EL (cell line): ENCODE results near the gene TMEM259.

Experiments used
- DNase-seq: peaks from one replicate; pipeline ENCODE4 v3.0.0-alpha.2; 2016

The TMEM259 gene

DNA sequence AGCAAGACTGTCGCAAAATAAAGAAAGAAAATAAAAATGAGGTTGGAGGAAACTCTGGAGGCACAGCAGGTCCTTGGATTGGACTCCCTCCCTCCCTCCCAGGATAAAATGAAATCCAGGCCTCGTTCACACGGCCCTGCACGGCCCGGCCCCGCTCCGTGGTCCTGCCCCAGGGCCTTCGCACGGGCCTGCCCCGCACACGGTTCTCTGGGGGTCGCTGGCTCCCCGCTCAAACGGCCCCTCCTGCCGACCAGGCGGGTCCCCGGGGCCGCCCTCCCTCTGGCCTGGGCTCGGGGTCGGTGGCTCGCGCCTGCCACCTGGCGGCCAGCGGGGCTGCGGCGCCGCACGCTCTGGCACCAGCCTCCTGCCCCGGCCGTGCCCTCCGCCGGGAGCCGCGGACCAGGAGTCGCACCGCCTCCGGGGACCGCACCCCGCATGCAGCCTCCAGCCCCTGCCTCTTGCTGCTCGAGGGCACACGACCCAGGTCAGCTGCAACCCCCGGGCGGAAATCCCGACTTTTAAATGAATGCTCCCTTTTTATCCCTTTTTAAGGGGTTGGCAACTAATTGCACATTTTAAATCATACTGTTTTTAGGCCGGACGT, 38.3 kb downstream of the TMEM259 start:
- peak; percentile 62 for DNase-seq

GRCh38 chr19:980133-980998, 40.6 kb downstream of the TMEM259 start:
- DNase-seq: peak; percentile 34

DNA sequence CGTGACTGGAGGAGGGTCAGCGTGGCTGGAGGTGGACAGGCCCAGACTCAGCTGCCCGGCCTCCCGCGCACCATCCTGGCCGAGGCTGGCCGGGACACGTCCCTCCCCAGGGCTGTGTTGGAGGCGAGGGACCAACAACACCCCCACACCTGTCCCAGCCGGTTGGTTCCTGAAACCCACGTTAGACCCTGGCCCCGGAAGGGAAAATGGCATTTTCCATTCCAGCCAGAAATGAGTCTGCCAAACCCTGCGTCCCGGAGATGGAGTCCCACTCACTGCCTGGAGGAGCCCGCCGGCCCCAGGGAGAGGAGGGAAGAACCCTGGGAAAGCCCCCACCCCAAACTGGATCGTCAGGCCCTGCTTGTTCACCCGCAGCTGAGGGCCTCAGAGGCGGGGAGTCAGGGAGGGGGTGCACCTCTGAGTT, 41.6 kb downstream of the TMEM259 start:
- no peak for DNase-seq

- no peak for DNase-seq
These were observed 43.9 kb downstream of the TMEM259 start for GRCh38 chr19:977058-977464.

DNA sequence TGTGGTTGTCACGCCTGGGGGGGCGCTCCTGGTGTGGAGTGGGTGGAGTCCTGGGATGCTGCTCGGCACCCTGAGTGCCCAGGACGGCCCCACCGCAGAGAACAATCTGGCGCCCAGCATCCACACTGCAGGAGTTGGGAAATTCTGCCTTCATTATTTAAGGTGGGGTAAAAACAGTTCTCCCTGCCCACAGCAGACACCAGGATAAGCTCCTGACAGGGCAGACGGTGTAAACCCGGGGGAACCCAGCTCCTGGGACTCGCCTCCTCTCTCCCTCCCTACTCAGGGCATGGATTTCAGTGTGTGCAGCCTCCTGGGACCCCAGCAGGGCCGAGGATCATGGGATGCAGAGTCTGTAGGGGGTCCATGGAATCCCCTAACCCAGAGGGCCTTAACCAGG, 44.4 kb downstream of the TMEM259 start:
- no peak for DNase-seq

DNA sequence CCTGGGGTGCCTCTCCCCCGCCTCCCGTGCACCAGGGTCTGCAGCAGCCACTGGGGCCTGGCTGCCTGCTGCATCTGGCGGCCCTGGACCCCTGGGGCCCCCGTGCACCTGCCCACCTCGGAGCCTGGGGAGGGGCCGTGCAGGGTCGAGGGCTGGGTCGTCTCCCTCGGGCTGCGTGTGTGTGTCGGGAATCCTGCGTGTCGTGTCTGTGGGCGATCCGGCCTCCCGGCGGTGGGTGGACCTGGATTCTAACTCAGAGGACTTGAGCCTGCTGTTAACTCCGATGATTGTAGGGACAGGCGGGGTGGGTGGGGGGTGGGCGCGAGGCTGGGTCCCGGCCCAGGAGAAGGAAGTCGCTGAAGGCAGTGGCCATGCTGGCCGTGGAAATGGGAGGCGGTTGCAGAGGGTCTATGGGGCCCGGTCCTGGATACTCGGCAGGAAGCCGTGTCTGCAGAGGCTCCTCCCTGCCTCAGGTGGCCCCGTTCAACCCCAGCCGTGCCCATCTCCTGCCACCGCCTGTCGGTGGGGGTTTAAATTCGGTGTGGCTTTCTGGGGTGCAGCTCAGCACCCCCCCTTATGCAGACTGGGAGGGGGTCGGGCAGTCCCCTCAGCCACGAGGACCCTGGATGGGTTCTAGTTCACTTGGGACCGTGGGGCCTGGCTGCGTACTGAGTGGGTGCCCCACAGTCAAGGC, 46.2 kb downstream of the TMEM259 start:
- DNase-seq: no peak

DNA sequence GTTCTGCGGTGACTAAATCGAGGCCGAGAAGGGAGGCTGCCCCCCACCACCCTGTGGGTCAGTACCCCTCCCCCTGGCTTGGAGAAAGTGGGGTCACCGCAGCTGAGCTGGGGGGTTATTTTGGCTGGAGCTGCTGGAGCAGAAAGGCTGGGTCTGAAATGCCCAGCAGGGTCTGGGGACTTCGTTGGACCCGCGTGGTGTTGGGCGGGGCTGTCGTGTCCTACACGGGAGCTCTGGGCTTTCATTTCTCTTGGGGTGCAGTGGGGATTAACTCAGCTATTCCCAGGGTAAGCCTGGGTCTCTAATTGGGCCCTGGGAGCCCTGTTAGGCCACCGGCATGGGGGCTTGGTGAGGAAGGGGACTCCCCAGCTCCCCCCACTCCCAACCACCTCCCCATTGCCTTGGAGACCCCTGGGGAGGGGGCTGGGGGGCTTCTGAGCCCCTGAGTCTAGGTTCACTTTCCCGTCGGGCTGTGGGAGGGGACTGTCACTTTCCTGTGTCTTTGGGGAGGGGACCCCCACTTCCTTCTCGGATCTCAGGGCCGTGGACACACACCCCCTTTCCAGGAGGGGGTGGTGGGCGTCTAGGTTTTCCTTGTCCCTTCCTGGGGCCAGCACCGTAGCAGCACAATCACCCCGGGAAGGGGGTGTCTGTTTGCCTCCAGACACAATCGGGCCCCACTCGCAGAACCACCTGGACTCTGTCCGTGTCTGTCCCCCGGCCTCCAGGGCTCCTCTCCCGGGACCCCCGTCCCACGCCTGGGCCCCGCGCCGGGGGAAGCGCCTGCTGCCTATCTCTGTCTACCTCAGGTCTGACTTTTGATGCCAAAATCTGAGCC, 47.0 kb downstream of the TMEM259 start:
- DNase-seq: no peak

- DNase-seq: no peak
These were observed 48.6 kb downstream of the TMEM259 start for GRCh38 chr19:972281-972680.

DNA sequence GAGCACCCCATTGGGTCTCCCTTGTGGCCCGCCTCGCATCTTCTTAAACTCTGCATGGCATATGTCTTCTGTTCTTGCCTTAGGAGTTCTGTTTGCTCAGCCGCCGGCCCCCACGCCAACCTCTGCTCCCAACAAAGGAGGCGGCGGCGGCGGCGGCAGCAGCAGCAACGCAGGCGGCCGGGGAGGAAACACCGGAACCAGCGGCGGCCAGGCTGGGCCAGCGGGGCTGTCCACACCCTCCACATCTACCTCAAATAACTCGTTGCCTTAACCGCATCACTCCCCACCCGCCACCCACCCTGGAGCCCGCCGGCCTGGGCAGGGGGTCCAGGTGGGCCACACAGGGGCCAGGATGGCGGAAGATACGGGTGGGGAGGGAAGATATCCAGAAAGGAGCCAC, 49.1 kb downstream of the TMEM259 start:
- no peak for DNase-seq

DNA sequence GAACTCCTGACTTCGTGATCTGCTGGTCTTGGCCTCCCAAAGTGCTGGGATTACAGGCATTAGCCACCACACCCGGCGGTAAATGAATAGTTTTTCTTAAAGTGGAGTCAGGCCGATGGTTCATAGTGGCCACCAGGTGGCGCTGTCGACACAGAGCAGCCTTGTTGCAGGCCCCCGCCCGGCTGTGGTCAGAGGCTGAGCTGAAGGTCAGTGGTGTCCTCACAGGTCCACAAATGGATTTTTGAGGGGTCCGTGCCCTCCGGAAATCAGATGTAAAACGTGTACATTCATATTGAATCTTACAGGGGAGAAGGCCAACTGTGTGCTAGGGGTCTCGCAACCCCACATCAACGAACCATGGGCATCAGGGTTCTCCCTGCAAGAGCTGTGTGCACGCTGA, 50.2 kb downstream of the TMEM259 start:
- no peak for DNase-seq

- no peak for DNase-seq
These were observed 54.3 kb downstream of the TMEM259 start for GRCh38 chr19:966485-967088.

DNA sequence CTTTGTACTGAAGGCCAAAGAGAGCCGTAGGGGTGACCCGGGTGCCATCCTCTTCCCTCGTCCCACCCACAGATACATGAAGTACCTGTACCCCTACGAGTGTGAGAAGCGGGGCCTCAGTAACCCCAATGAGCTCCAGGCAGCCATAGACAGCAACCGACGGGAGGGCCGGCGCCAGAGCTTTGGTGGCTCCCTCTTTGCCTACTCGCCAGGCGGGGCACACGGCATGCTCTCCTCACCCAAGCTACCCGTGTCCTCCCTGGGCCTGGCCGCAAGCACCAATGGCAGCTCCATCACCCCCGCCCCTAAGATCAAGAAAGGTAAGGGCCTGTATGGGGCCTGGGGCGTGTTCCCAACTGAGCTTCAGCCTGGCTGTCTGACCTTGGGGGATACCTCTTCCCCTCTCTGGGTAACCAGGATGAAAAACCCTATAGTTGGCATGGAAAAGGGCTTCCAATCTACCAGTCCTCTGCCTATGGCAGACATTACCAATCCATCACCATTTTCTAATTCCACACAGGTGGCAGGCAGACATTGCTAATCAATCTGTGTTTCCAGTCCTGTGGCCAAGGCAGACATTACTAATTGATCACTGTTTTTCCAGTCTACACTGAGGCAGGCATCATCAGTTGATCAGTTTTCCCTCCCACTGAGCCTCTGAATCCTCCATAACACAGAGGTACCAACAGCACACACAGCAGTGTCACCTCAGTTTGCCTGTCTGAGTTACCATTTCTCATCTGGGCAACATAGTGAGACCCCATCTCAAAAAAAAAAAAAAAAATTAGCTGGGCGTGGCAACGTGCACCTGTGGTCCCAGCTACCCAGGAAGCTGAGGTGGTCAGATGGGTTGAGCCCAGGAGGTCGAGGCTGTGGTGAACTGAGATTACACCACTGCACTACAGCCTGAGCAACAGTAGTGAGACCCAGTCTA, 55.9 kb downstream of the TMEM259 start:
- no peak for DNase-seq

GRCh38 chr19:964116-964520, 56.8 kb downstream of the TMEM259 start:
- no peak for DNase-seq

- DNase-seq: no peak
These were observed 57.4 kb downstream of the TMEM259 start for GRCh38 chr19:963486-963951.

DNA sequence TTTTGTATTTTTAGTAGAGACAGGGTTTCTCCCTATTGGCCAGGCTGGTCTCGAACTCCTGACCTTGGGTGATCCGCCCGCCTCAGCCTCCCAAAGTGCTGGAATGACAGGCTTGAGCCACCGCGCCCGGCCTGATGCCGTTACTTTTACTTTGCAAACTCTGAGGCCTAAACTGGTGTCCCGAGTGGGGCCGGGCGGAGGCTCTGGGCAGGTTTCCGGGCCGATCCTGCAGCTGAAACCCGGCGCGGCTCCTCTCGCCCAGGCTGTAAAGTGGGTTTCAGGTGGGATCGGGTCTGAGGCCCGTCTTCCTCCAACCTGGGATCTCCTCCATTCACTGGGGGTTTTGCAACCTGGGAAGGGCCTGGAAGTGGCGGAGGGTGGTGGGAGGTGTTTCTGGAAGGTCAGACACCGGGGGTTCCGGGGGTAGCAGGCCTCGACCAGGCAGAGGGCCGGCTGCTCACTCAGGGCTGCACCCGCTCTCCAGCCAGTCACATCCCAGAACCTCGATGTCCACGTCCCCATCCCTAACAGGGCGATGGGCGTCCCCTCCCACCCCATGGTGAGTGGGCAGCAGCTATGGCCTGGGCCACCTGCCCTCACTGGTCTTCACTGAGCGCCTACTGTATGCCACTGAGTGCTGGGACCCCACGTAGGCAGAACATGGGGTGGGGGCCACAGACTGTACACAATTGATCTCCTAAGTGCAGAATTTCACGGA, 58.1 kb downstream of the TMEM259 start:
- no peak for DNase-seq

DNA sequence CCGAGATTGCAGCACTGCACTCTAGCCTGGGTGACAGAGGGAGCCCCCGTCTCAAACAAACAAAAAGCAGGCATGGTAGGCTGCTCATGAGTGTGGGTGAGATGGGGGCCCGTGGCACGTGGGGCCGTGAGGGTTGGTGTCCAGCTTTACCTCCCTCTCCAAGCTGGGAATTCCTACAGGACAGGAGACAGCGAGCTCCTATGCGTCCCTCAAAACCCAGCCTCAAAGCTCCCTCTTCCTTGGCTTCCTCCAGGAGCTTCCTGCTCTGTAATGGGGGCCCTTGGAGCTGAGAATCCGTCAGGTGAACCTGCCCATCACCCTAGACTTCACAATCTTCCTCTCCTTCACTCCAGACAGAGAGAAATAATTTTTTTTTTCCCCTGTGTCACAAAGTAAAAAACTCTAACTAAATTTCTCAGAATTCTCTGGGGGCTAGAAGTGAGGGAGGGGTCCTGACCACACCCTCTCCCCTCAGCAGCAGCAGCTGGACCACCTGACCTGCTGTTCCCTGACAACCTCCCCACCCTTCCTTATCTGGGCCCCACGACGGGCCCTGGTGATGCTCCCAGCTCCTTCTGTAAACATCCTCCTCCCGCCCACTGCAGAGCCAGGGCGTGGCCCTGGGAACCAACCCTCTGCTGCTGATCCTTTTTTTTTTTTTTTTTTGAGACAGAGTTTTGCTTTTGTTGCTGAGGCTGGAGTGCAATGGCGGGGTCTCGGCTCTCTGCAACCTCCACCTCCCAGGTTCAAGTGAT, 58.9 kb downstream of the TMEM259 start:
- no peak for DNase-seq

- no peak for DNase-seq
These were observed 60.4 kb downstream of the TMEM259 start for GRCh38 chr19:960601-960938.

DNA sequence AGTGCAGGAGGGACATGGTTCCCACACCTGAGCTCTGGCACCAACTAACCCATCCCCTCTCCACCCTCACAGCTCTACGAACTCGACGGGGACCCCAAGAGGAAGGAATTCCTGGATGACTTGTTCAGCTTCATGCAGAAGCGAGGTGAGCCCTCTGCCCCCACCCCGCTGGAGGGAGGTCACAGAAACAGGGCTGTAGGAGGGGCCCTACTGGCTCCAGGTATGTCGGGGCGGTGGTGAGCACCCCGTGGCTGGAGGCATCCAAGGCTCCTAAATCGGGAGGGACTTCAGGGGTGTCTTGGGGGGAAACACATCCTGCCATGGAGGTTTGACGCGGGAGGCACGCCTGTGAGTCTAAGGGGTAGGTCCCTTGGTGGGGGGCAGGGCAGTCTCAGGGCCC, 60.9 kb downstream of the TMEM259 start:
- DNase-seq: no peak
